Mucosa of rectum (tissue), 2 donors: ENCODE measurements around the gene ST3GAL4.
A peak's percentile ranks its signal among the peaks of the same experiment; 100 is the strongest.

Experiments
- H3K27ac ChIP-seq, 2 donors: one replicate each; pipeline ENCODE4 v1.7.0; 2013; ENCODE audit warnings: inconsistent platforms in 2 of 2, low read depth in 2 of 2, low read length in 2 of 2
- H3K27me3 ChIP-seq, 2 donors: one replicate each; pipeline ENCODE4 v1.7.0; 2013; ENCODE audit warnings: low read length in 2 of 2; ENCODE audit not compliant: control insufficient read depth in 2 of 2, insufficient read depth in 2 of 2
- H3K36me3 ChIP-seq, 2 donors: one replicate each; pipeline ENCODE4 v1.7.0; 2013; ENCODE audit warnings: low read length in 2 of 2; ENCODE audit not compliant: control insufficient read depth in 2 of 2, insufficient read depth in 2 of 2
- H3K4me1 ChIP-seq, 2 donors: one replicate each; pipeline ENCODE4 v1.7.0; 2013; ENCODE audit warnings: low read length in 2 of 2, mild to moderate bottlenecking in 1 of 2; ENCODE audit not compliant: control insufficient read depth in 2 of 2, insufficient read depth in 2 of 2
- H3K4me3 ChIP-seq, 2 donors: one replicate each; pipeline ENCODE4 v1.7.0; 2013; ENCODE audit warnings: low read length in 2 of 2
- H3K9ac ChIP-seq, 2 donors: one replicate each; pipeline ENCODE4 v1.7.0; 2013; ENCODE audit warnings: low read length in 2 of 2, low read depth in 1 of 2, mild to moderate bottlenecking in 1 of 2
- H3K9me3 ChIP-seq, 2 donors: one replicate each; pipeline ENCODE4 v1.7.0; 2013; ENCODE audit warnings: low read length in 2 of 2; ENCODE audit not compliant: control insufficient read depth in 2 of 2
- donor health status: healthy.
- donor health status: Normal muscosa, but diverticular disease.

ST3GAL4 gene

GRCh38 chr11:126313826-126314225, 41.7 kb upstream of the ST3GAL4 start:
- no peak overlapping the region for H3K27ac ChIP-seq
- H3K9me3 ChIP-seq: no peaks in the 10 kb centered on the region
- no peak overlapping the region for H3K9ac ChIP-seq

GRCh38 chr11:126317432-126317755, 38.1 kb upstream of the ST3GAL4 start:
- Histone ChIP-seq H3K9me3 (no peaks in the 10 kb centered on the region), H3K4me3 (peak overlapping the region in 1 of 2 donors; percentile 6), H3K36me3 (no peaks in the 10 kb centered on the region), H3K4me1 (peaks cover 25 to 29% of the 10 kb centered on the region in 2 donors), H3K9ac (no peak overlapping the region), H3K27me3 (no peaks in the 10 kb centered on the region), H3K27ac (peak overlapping the region; percentile 53 to 75)

More at GRCh38 chr11:126313826-126314225, 41.7 kb upstream of the ST3GAL4 start:
- Histone ChIP-seq H3K36me3 (no peaks in the 10 kb centered on the region), H3K4me1 (peaks cover 25 to 28% of the 10 kb centered on the region in 2 donors), H3K4me3 (no peak overlapping the region), H3K27me3 (no peaks in the 10 kb centered on the region)

- Histone ChIP-seq H3K36me3 (no peaks in the 10 kb centered on the region), H3K9ac (peak overlapping the region in 1 of 2 donors; percentile 6), H3K4me3 (peak overlapping the region; percentile 6 to 20), H3K27me3 (no peaks in the 10 kb centered on the region), H3K9me3 (no peaks in the 10 kb centered on the region), H3K27ac (peak overlapping the region; percentile 53 to 75), H3K4me1 (peaks cover 21 to 23% of the 10 kb centered on the region in 2 donors)
Measured at GRCh38 chr11:126317756-126318573, 37.5 kb upstream of the ST3GAL4 start.

GRCh38 chr11:126318574-126319373, 36.7 kb upstream of the ST3GAL4 start:
- peak overlapping the region in 1 of 2 donors; percentile 20 for H3K4me3 ChIP-seq

GRCh38 chr11:126319374-126319740, 36.1 kb upstream of the ST3GAL4 start:
- no peak overlapping the region for H3K9ac ChIP-seq
- H3K36me3 ChIP-seq: no peaks in the 10 kb centered on the region
- H3K4me3 ChIP-seq: no peak overlapping the region
- peaks cover 16 to 23% of the 10 kb centered on the region in 2 donors for H3K4me1 ChIP-seq
- no peaks in the 10 kb centered on the region for H3K27me3 ChIP-seq
- H3K9me3 ChIP-seq: no peaks in the 10 kb centered on the region
- H3K27ac ChIP-seq: peak overlapping the region; percentile 53 to 75

More at GRCh38 chr11:126318574-126319373, 36.7 kb upstream of the ST3GAL4 start:
- Histone ChIP-seq H3K9ac (peak overlapping the region in 1 of 2 donors; percentile 6), H3K27ac (peak overlapping the region; percentile 53 to 75), H3K9me3 (no peaks in the 10 kb centered on the region), H3K4me1 (peaks cover 16 to 23% of the 10 kb centered on the region in 2 donors), H3K36me3 (no peaks in the 10 kb centered on the region), H3K27me3 (no peaks in the 10 kb centered on the region)

GRCh38 chr11:126322996-126323395, 32.5 kb upstream of the ST3GAL4 start:
- Histone ChIP-seq H3K4me3 (no peak overlapping the region), H3K4me1 (peaks cover 10 to 16% of the 10 kb centered on the region in 2 donors)

GRCh38 chr11:126327281-126328000, 28.0 kb upstream of the ST3GAL4 start:
- peaks cover 0 to 2% of the 10 kb centered on the region in 2 donors for H3K4me1 ChIP-seq
- H3K4me3 ChIP-seq: no peak overlapping the region
- H3K9ac ChIP-seq: no peak overlapping the region
- no peak overlapping the region for H3K27ac ChIP-seq
- H3K36me3 ChIP-seq: peaks cover 0 to 7% of the 10 kb centered on the region in 2 donors
- no peaks in the 10 kb centered on the region for H3K27me3 ChIP-seq
- no peaks in the 10 kb centered on the region for H3K9me3 ChIP-seq

More at GRCh38 chr11:126322996-126323395, 32.5 kb upstream of the ST3GAL4 start:
- Histone ChIP-seq H3K9ac (no peak overlapping the region), H3K36me3 (no peaks in the 10 kb centered on the region), H3K9me3 (no peaks in the 10 kb centered on the region), H3K27me3 (no peaks in the 10 kb centered on the region), H3K27ac (no peak overlapping the region)

- H3K27ac ChIP-seq: no peak overlapping the region
- H3K9me3 ChIP-seq: no peaks in the 10 kb centered on the region
- H3K27me3 ChIP-seq: no peaks in the 10 kb centered on the region
- H3K4me1 ChIP-seq: peaks cover 0 to 2% of the 10 kb centered on the region in 2 donors
- H3K9ac ChIP-seq: no peak overlapping the region
- no peak overlapping the region for H3K4me3 ChIP-seq
- H3K36me3 ChIP-seq: peaks cover 1 to 7% of the 10 kb centered on the region in 2 donors
Measured at GRCh38 chr11:126328001-126328390, 27.5 kb upstream of the ST3GAL4 start.

- Histone ChIP-seq H3K27me3 (no peaks in the 10 kb centered on the region), H3K36me3 (peaks cover 6 to 11% of the 10 kb centered on the region in 2 donors), H3K9ac (no peak overlapping the region), H3K4me3 (no peak overlapping the region), H3K9me3 (no peaks in the 10 kb centered on the region), H3K27ac (no peak overlapping the region), H3K4me1 (peaks cover 0 to 2% of the 10 kb centered on the region in 2 donors)
Measured at GRCh38 chr11:126328444-126328843, 27.0 kb upstream of the ST3GAL4 start.
